GM13976 (cell line): Measurements from ENCODE around the gene USH2A.
"Not testable (repeated sequence)": the region's sequence is repeated elsewhere in the genome, so short reads cannot be mapped to it uniquely, and the experiment has no call there.

Experiments
- DNase-seq: peaks from one replicate; pipeline ENCODE4 v3.0.0; 2012; ENCODE audit warnings: low spot score
- in situ Hi-C: fragments of 300-500 bp; cut with MboI; formaldehyde crosslinking; loops from one replicate; pipeline ENCODE4 v1.12.0; 2022; ENCODE audit warnings: low sequenced_read_pairs, mixed read lengths, inconsistent platforms; ENCODE audit not compliant: unreplicated experiment
- TF ChIP-seq, protein P1 (sequence below): IDR thresholded peaks from 2 replicates; pipeline ENCODE4 v1.5.1; 2012; ENCODE audit warnings: borderline replicate concordance, mild to moderate bottlenecking; ENCODE audit not compliant: insufficient read depth; ENCODE audit errors: extremely low read depth, missing control alignments, control extremely low read depth

Gene USH2A

DNA sequence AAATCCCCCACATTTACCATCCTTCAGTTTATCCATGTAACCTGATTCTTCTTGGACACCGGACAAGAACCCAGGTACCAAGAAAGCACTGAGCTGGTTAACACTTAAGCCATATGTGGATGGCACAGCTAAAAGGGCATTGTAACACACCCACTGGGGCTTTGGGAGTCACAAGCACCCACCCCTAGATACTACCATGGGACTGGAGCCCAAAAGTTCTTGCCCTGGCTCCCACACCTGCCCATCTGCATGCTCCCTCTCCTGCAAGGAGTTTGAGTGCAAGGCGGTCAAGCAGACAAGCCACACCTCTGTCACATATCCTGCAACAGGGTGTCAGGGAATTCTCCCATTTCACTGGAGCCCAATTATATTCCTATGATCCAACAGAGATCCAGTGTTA lies 270.1 kb downstream of the USH2A start:
- no peak for DNase-seq
- in situ Hi-C loops: no loop called here
- TF ChIP-seq, protein P1, sequence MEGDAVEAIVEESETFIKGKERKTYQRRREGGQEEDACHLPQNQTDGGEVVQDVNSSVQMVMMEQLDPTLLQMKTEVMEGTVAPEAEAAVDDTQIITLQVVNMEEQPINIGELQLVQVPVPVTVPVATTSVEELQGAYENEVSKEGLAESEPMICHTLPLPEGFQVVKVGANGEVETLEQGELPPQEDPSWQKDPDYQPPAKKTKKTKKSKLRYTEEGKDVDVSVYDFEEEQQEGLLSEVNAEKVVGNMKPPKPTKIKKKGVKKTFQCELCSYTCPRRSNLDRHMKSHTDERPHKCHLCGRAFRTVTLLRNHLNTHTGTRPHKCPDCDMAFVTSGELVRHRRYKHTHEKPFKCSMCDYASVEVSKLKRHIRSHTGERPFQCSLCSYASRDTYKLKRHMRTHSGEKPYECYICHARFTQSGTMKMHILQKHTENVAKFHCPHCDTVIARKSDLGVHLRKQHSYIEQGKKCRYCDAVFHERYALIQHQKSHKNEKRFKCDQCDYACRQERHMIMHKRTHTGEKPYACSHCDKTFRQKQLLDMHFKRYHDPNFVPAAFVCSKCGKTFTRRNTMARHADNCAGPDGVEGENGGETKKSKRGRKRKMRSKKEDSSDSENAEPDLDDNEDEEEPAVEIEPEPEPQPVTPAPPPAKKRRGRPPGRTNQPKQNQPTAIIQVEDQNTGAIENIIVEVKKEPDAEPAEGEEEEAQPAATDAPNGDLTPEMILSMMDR: no peak

DNA sequence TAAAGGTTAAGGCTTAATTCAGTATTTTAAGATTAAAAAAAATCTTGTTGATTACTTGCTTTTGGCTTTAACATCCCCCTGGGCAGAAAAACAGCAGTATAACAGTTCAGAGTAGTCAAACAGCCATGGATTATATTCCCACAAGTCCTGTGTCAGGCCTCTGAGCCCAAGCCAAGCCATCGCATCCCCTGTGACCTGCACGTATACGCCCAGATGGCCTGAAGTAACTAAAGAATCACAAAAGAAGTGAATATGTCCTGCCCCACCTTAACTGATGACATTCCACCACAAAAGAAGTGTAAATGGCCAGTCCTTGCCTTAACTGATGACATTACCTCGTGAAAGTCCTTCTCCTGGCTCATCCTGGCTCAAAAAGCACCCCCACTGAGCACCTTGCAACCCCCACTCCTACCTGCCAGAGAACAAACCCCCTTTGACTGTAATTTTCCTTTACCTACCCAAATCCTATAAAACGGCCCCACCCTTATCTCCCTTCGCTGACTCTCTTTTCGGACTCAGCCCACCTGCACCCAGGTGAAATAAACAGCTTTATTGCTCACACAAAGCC lies 277.7 kb downstream of the USH2A start:
- DNase-seq, in situ Hi-C loops: not testable (repeated sequence)

DNA sequence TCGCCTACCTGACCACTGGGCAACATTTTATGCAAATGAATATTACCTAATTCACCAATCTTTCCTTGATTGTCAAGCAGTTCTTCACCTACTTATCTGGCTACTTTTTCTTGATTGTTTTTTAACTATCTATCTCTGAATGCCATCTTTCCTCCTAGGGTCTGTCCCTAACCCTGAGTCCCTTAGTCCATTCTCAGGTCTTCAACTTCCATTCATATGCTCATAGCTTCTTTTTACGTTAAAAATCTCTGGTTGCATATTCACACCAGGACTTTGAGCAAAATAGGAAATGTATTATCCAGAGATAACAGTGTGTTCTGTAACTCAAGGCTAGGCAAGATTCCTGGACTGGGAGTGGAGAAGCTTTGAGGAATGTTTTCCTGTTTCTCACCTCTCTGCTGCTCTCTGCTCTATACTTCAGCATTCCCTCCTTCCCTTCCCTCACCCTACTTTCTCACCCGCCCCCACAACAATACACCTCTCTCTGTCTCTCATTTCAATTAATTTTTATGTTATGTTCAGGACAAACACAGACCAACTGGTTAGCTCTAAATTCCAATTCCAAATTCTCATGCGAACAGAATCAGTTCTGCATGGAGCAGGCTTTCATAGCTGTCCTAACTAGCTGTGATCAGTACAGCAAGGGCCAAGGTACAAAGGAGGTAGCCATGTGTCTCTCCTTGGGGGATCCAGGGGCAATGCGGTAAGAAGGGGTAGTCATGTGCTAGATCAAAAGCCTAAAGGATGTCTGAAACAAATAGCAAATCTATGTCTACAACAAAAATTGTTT lies 278.4 kb downstream of the USH2A start:
- TF ChIP-seq, protein P1: no peak
- in situ Hi-C loops: no loop called here

DNA sequence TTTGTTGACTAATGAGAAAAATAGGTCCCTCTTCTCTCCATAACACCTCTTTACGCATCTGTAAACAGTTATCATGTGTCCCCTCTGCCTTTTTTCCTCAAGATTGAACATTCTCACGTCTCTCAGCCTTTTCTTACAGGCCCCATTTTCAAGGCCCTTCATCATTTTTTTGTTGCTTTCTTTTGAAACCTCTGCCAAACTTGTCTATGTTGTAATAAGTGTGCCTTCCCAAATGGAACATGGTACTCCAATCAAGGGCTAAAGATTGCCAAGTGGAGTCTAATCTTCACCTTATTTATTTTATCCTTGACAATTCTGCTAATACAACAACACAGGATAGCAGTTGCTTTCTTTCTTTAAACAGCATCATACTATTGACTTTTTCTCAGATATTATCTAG lies 280.3 kb downstream of the USH2A start:
- TF ChIP-seq, protein P1: no peak
- in situ Hi-C loops: no loop called here
- DNase-seq: no peak

More for the DNA sequence above, 278.4 kb downstream of the USH2A start:
- DNase-seq: no peak

DNA sequence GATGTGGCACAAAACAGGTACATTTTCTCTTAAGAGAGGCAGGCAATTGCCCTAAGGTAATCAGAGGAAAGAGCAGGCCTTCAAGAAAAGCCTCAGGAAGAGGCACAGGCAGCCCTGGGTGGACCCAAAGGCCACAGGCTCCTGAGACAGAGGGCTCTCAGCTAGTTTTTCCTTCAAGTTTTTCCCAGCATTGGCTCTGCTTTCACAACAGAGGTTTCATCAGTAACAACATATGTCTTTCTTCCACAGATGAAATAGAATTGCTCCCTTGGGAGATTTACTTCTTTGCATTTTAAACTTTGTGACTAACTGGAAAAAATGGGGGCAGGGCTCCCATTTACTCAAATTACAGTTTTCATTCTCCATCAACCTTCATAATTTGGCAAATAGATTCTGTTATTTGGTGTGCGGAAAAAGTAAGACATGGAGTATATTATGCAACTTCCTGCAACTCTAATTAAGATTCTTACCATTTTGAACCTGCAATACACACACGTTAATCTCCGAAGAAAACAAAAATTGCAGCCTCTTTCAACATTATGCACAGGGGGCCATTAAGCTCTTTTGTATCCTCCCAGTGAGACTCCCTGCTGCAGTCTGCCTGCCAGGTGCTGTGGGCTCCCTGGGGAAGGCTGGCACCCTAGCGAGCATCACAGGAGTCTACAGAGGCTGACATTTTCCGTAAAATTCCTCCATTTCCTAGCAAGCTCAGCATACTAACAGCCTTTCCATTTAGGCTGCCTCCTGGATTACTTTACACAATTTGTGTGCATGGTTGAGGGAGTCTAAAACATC lies 282.3 kb downstream of the USH2A start:
- in situ Hi-C loops: no loop called here
- DNase-seq: no peak
- TF ChIP-seq, protein P1: no peak

DNA sequence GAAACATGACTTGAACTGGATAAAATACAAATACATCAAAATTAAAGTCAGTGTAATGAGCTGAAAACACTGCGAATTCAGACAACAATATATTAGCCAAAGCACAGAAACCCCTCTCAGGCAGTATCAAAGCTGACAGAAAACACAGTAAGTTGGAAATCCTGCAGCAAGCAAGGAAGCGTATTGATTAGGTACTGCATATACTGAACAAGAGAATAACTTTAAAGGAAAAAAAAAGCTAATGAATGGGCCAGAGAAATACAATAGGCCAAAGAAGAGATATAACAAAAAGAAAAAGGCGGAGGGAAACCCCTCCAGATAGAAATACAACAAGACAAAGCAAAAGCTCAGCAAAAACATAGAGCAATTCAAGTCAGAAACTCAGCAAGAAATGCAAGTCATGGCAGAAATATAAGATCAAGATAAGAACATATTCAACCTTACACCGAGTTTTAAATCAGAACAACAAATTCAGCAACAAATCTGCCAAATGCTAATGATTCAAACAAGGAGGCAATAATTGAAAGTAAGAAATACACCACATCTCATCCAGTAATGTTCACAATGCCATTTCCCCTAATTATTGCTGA lies 299.0 kb downstream of the USH2A start:
- no peak for DNase-seq
- in situ Hi-C loops: no loop called here
- TF ChIP-seq, protein P1: no peak
